Muscle of back (tissue), 11 donors: ENCODE measurements around the gene KLHL1. TPM values are rescaled to one million over a fixed set of nuclear protein-coding genes. Genes with fewer than 3 reads are reported as not detected.

ENCODE experiments used
- DNase-seq, 3 donors: peaks; one replicate each; pipeline versions ENCODE4 v3.0.0 to v3.0.0-alpha.2; 2013
- polyA plus RNA-seq, 10 donors: library from polyadenylated mRNA; unstranded; fragments of 120-200 nt; gene quantifications; one replicate each; pipeline ENCODE4 v1.2.1, GENCODE V29; 2013; ENCODE audit not compliant: insufficient read length in 10 of 10

KLHL1 gene
- polyA plus RNA-seq, 10 donors, result 0.04 to 0.05 TPM; not detected in 8

DNA sequence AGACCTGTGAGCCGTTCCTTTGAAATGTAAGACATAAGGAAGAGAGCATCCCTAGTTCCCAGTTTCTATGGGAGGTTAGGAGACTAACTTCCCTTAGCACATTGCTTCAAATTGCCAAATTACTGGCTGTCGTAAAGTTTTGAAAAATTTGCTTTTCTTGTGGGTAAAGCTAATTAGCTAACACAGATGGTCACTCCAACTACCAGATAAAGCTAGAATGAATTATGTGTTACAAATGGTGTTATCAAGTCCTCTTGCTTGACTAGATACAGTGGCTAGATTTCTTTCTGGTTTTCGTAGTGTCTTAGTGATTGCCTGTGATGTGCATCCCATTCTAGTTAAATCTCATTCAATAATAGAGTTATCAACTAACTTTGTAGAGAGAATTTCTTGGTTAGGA lies 417.3 kb downstream of the KLHL1 start:
- no peak for DNase-seq

DNA sequence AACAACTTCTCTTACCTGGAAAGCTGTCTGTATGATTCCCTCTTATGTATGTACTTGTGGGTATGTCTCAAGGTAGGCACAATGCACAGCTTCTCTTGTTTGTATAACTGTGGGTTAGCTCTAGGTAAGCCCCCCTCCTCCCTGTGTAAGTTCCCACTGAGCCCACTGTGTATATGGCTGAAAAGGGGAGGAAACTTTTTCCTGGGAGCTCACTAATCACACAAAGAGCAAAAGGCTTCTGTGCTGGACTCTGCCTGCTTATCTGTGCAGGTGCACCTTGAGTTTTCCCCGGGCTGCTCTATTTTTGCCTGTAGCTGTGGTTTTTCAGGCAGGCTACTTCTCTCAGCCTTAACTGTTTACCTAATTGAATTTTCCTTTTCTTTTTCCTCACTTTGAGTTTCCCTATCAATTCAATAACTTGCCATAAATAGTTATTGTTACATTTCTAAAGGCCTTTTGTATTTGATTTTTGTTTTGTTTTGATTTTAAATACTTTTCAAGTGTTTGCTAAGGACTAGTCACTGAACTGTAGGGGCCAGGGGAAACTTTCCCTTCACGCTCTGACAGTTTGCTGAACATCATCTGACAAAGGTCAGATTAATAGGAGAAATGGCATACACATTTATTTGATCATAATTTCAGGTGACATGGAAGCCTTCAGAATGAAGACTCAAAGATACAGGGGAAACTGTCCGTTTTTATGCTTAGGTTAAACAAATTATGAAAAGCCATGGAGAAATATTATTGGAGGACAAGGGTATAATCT lies 424.1 kb downstream of the KLHL1 start:
- DNase-seq, result no peak

DNA sequence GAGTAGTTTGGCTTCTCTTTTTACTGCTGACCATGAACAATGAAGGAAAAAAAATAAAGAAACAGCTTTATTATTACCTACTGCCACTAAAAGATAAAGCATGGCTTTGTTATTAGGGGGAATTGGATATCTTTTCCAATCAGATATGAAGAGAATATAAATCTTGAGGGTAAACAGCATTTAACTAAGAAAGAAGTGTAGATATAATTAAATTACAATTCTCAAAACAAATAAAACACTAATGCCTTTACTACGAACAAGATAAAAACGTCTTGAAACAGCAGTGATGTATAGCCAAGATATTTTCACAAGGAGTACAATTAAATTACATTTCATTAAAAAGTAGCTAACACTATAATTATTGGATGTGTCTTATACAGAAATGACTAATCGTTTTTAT lies 426.5 kb downstream of the KLHL1 start:
- no peak for DNase-seq

DNA sequence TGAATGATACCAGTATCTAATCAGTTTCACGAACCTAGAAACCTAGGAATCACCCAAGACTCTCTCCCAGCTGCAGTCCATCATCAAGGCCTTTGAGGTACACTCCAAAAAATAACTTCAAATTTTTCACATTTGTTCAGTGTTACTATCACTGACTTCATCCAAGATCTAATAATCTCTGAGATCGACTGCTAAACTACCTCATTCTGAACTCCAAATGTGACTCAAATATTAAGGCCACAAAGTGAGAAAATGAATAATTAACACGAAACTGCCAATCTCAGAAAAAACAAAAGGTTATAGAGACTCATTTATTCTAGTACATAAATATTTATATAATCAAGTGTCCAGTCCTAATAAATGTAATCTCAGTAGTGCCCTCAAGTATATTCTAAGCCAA lies 430.9 kb downstream of the KLHL1 start:
- no peak for DNase-seq

DNA sequence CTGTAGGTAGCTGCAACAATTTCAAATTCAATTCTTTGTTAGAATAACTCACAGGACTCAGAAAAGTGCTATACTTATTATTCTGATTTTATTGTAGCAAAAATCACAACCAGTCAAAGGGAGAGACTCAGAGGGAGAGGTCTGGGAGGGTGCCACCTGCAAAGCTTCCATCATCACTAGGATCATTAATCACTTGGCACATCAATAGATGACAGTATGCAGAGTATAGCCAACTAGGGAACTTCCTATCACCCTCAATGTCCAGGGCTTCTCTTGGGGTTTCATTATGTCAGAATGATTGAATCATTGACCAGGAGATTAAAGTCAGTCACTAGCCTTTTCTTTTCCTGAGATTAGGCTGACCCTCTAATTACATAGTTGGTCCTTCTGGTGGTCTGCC lies 432.0 kb downstream of the KLHL1 start:
- DNase-seq, result no peak

DNA sequence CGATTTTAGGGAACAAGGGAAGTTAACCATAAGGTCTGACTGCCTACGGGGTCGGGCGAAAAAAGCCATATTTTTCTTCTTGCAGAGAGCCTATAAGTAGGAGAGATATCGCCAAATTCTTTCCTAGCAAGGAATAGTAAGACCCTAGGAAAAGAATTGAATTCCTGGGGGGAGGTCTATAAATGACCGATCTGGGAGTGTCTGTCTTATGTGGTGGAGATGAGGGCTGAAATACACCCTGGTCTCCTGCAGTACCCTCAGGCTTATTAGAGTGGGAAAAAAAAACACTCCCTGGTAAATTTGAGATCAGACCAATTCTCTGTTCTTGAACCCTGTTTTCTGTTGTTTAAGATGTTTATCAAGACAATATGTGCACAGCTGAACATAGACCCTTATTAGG lies 448.1 kb downstream of the KLHL1 start:
- DNase-seq, result no peak

DNA sequence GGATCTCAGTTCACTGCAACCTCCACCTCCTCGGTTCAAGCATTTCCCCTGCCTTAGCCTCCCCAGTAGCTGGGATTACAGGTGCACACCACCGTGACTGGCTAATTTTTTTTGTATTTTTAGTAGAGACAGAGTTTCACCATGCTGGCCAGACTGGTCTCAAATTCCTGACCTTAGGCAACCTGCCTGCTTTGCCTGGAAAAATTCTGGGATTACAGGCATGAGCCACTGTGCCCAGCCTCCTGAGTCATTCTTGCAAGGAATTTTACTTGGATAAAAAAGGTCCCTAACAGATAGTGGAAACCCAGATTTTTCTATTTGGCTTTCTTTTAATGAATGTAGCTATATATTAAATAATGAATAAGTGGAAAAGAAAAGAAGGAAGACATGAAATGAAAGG lies 450.6 kb downstream of the KLHL1 start:
- no peak for DNase-seq

DNA sequence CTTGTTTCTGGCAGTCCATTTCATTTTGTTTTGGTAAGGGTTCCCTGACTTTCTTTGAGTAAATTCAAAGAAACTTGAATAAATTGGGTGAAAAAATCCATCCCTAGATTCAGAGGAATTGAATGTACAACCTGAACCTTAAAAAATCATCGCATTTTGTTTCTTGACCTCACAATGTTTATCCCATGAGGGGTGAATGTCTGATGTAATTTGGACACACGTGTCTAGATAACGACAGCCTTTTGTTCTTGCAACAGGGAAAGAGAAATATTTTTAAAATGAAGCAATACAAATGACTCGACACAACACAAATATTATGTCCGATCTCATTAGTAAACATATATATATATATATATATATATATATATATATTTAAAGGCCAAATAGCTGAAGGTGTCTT lies 453.9 kb downstream of the KLHL1 start:
- no peak for DNase-seq

Other genes with a start within 250 kb of the KLHL1 start
- under 1 TPM in 5 of 10 donors, not detected in 5; 0.23 to 0.48 (median 0.29) TPM for gene ATXN8OS, start 626 bp downstream of the KLHL1 start, polyA plus RNA-seq